ENCODE results near the gene ASB2. TPM values are rescaled to one million over a fixed set of nuclear protein-coding genes. Genes with fewer than 3 reads are reported as not detected.

ASB2 gene
- total and polyA plus RNA-seq, 2 of the 13 experiments (the other 11 are each of a cell fraction or from before 2014, with no cell fraction given), result 0.82 to 4.1 TPM

- H3K4me1 ChIP-seq (ENCODE audit: insufficient read depth, low read length), result no peaks in the 10 kb centered on the region
- no peak for DNase-seq (ENCODE audit: low spot score)
- no TSS peak for BruUV-seq (replicated peaks)
- H2AFZ ChIP-seq (ENCODE audit: low read length), result no peak overlapping the region
- intact Hi-C loops (cut with micrococcal nuclease; ENCODE audit: unreplicated experiment), result no loop called here
- no peak for FAIRE-seq
- no peak overlapping the region for H3K9ac ChIP-seq (ENCODE audit: insufficient read depth, low read depth, low read length)
- H3K9me3 ChIP-seq (ENCODE audit: low read length), result no peaks in the 10 kb centered on the region
- ATAC-seq, result no peak
- no peaks in the 10 kb centered on the region for H3K36me3 ChIP-seq (replicated peaks in 1 of 2; ENCODE audit: control insufficient read depth in 1 of 2, insufficient read depth in 2 of 2, low read length in 2 of 2)
- no peaks in the 10 kb centered on the region for H3K79me2 ChIP-seq (ENCODE audit: insufficient read depth, low read length)
- H3K4me3 ChIP-seq (replicated peaks in 1 of 3; ENCODE audit: insufficient read depth in 1 of 3, low read depth in 2 of 3, low read length in 3 of 3), result no peak overlapping the region
- CTCF ChIA-PET (ENCODE audit: low intra/inter-chr PET ratio, low total read pairs), result interaction anchor here (1.4 kb wide), 1 partner anchor 199 kb away, joined by 4 read pairs; no protein-coding TSS in a partner anchor
- no peaks in the 10 kb centered on the region; a peak in 1 of 5 replicates for H3K27me3 ChIP-seq (ENCODE audit: control insufficient read depth in 1 of 2, insufficient read depth in 2 of 2, low read length in 2 of 2)
- no peak overlapping the region for H3K4me2 ChIP-seq (ENCODE audit: low read depth, low read length)
- in situ Hi-C loops (cut with HindIII; ENCODE audit: extremely low pct_ligation_motif_present, low pct_unique_long_range_greater_than_20kb), result loop anchor here (5.0 kb wide), 1 partner anchor 37 kb away; no protein-coding TSS in a partner anchor
- POLR2A ChIA-PET, result interaction anchor here (2.0 kb wide), 1 partner anchor 8 kb away, joined by 4 read pairs; the partner anchor contains the start of gene FAM181A
- H4K20me1 ChIP-seq (ENCODE audit: insufficient read depth, low read length), result no peaks in the 10 kb centered on the region
- no peak overlapping the region for H3K27ac ChIP-seq (ENCODE audit: extremely low read length, insufficient read depth, low read length)
- 80% methylated on average over 8 of the region's 8 CpGs for WGBS (ENCODE audit: low lambda C conversion rate)
- TF ChIP-seq ZNF646 (CRISPR knock-in tag; IDR thresholded peaks at IDR 0.05), result no peak
- TF ChIP-seq ZBTB37 (CRISPR knock-in tag; IDR thresholded peaks at IDR 0.05), result no peak
- no peak for TF ChIP-seq CREM (IDR thresholded peaks at IDR 0.05)
- TF ChIP-seq CREM (CRISPR knock-in tag; IDR thresholded peaks at IDR 0.05), result no peak
- no peak for TF ChIP-seq ZNF18 (CRISPR knock-in tag; IDR thresholded peaks at IDR 0.05; ENCODE audit: insufficient replicate concordance)
- TF ChIP-seq SKI (IDR thresholded peaks at IDR 0.05; ENCODE audit: partially characterized antibody), result no peak
- no peak for TF ChIP-seq ATF5 (CRISPR knock-in tag; IDR thresholded peaks at IDR 0.05; ENCODE audit: low read depth)
- TF ChIP-seq CENPT (CRISPR knock-in tag; IDR thresholded peaks at IDR 0.05; ENCODE audit: low read depth), result no peak
- TF ChIP-seq ATRX (CRISPR knock-in tag; IDR thresholded peaks at IDR 0.05; ENCODE audit: borderline replicate concordance), result no peak
- TF ChIP-seq MEIS2 (CRISPR knock-in tag; IDR thresholded peaks at IDR 0.05), result no peak
- no peak for TF ChIP-seq TBX2 (CRISPR knock-in tag; IDR thresholded peaks at IDR 0.05; ENCODE audit: borderline replicate concordance)
- no peak for TF ChIP-seq ZNF326 (CRISPR knock-in tag; IDR thresholded peaks at IDR 0.05; ENCODE audit: borderline replicate concordance)
- TF ChIP-seq DRAP1 (CRISPR knock-in tag; IDR thresholded peaks at IDR 0.05), result no peak
- no peak for TF ChIP-seq ZFP37 (CRISPR knock-in tag; IDR thresholded peaks at IDR 0.05; ENCODE audit: borderline replicate concordance)
These were observed 41.2 kb downstream of the ASB2 start for GRCh38 chr14:93935213-93935612.
